B cell (primary cell): Measurements from ENCODE around the gene DRD2. TPM values are rescaled to one million over a fixed set of nuclear protein-coding genes. Genes with fewer than 3 reads are reported as not detected.

ENCODE experiments used
- ATAC-seq: fragments of 200-7000 bp; cut with Tn5 transposase; one replicate; pipeline ENCODE4 v1.10.0; 2021; ENCODE audit warnings: low read depth, mild to moderate bottlenecking, moderate number of reproducible peaks, moderate library complexity
- CTCF ChIA-PET: fragments of 350-600 bp; sonication (Branson Sonifier 250); formaldehyde crosslinking; loops from one replicate; lab custom pipeline; 2021; ENCODE audit warnings: antibody characterized with exemption, inconsistent platforms; lab: Charles Lee
- POLR2A ChIA-PET: fragments of 350-600 bp; sonication (Branson Sonifier 250); formaldehyde crosslinking; loops from one replicate; lab custom pipeline; 2021; ENCODE audit warnings: antibody characterized with exemption; lab: Charles Lee
- DNase-seq: peaks from one replicate; pipeline ENCODE4 v3.0.0; 2013
- H2AFZ ChIP-seq: 2 replicates; pipeline ENCODE4 v1.6.1; 2012; ENCODE audit warnings: mild to moderate bottlenecking, low read depth, low read length; ENCODE audit not compliant: insufficient read depth, poor library complexity, severe bottlenecking
- H3K27ac ChIP-seq, 2 donors: 1 replicate in 1 of 2; 2 replicates in 1 of 2; pipeline ENCODE4 v1.5.1; 2012 to 2013; ENCODE audit warnings: low read length in 2 of 2, mild to moderate bottlenecking in 2 of 2, moderate library complexity in 1 of 2
- H3K27me3 ChIP-seq, 4 experiments: fragments of 200-600 bp in 1 of 4; sonication (generic) in 1 of 4; replicated peaks in 1 of 4; 1 replicate in 2 of 4; 2 replicates in 2 of 4; pipeline versions ENCODE4 v1.6.1 to v1.7.0; 2013 to 2016; ENCODE audit warnings: low read length in 3 of 4, mild to moderate bottlenecking in 2 of 4, mixed read lengths in 1 of 4, moderate library complexity in 1 of 4; ENCODE audit not compliant: insufficient read depth in 4 of 4, control insufficient read depth in 3 of 4; ENCODE audit errors: control extremely low read depth in 1 of 4
- H3K36me3 ChIP-seq, 2 experiments: replicated peaks in 1 of 2; 1 replicate in 1 of 2; 2 replicates in 1 of 2; pipeline versions ENCODE4 v1.6.1 to v1.7.1; 2013; ENCODE audit warnings: low read length in 1 of 2; ENCODE audit not compliant: insufficient read depth in 2 of 2, control insufficient read depth in 1 of 2; ENCODE audit errors: control extremely low read depth in 1 of 2, extremely low read depth in 1 of 2
- H3K4me1 ChIP-seq, 2 donors: fragments of 200-600 bp in 1 of 2; sonication (generic) in 1 of 2; 1 replicate in 1 of 2; 2 replicates in 1 of 2; pipeline versions ENCODE4 v1.5.1 to v1.6.1; 2013 to 2017; ENCODE audit warnings: low read length in 2 of 2; ENCODE audit not compliant: control insufficient read depth in 2 of 2, insufficient read depth in 2 of 2
- H3K4me2 ChIP-seq: replicated peaks from 2 replicates; pipeline ENCODE3; 2012; ENCODE audit warnings: mild to moderate bottlenecking, low read depth, low read length; ENCODE audit not compliant: poor library complexity, severe bottlenecking
- H3K4me3 ChIP-seq, 5 experiments: fragments of 200-600 bp in 1 of 5; sonication (generic) in 1 of 5; 1 replicate in 3 of 5; 2 replicates in 2 of 5; pipeline versions ENCODE4 v1.5.1 to v1.7.0; 2011 to 2016; ENCODE audit warnings: low read length in 4 of 5, mild to moderate bottlenecking in 4 of 5, low read depth in 2 of 5, control low read depth in 1 of 5, moderate library complexity in 1 of 5; ENCODE audit not compliant: insufficient read depth in 1 of 5; ENCODE audit errors: control extremely low read depth in 1 of 5, extremely low read depth in 1 of 5
- H3K79me2 ChIP-seq: fragments of 200-600 bp; sonication (generic); one replicate; pipeline ENCODE4 v1.6.0; 2016; ENCODE audit warnings: low read length; ENCODE audit not compliant: control insufficient read depth, insufficient read depth
- H3K9ac ChIP-seq: fragments of 200-600 bp; sonication (generic); 2 replicates; pipeline ENCODE4 v1.6.1; 2017; ENCODE audit warnings: mild to moderate bottlenecking, low read length, moderate library complexity
- H3K9me3 ChIP-seq, 3 donors: one replicate each; pipeline versions ENCODE4 v1.6.1 to v1.7.1; 2013; ENCODE audit warnings: low read length in 2 of 3; ENCODE audit not compliant: control insufficient read depth in 2 of 3, insufficient read depth in 1 of 3; ENCODE audit errors: control extremely low read depth in 1 of 3
- H4K20me1 ChIP-seq: 2 replicates; pipeline ENCODE4 v1.6.0; 2012; ENCODE audit warnings: mild to moderate bottlenecking, low read length; ENCODE audit not compliant: insufficient read depth, control insufficient read depth, poor library complexity, severe bottlenecking
- H3K27ac Mint-ChIP-seq: one replicate; pipeline ENCODE4 v1.8.0; 2021; ENCODE audit warnings: mixed read lengths
- H3K27me3 Mint-ChIP-seq: one replicate; pipeline ENCODE4 v1.8.0; 2021; ENCODE audit warnings: mixed read lengths
- H3K4me1 Mint-ChIP-seq: one replicate; pipeline ENCODE4 v1.8.0; 2021; ENCODE audit warnings: mixed read lengths
- H3K4me3 Mint-ChIP-seq: one replicate; pipeline ENCODE4 v1.8.0; 2021; ENCODE audit warnings: mixed read lengths
- H3K9me3 Mint-ChIP-seq: one replicate; pipeline ENCODE4 v1.8.0; 2022; ENCODE audit warnings: mixed read lengths; ENCODE audit not compliant: insufficient read depth
- CTCF ChIP-seq: fragments of 200-600 bp; IDR thresholded peaks from one replicate; pipeline ENCODE4 v1.8.0; 2022; ENCODE audit warnings: antibody characterized with exemption, mild to moderate bottlenecking
- EZH2 ChIP-seq: IDR thresholded peaks from 2 replicates; pipeline ENCODE4 v1.6.1; 2012; ENCODE audit warnings: borderline replicate concordance, low read depth, mild to moderate bottlenecking, moderate library complexity, low read length; ENCODE audit not compliant: insufficient read depth, poor library complexity, severe bottlenecking
- WGBS: methylation state at CpG from one replicate; pipeline ENCODE4 v1.1.5; 2013; ENCODE audit warnings: missing lambda C conversion rate; ENCODE audit not compliant: insufficient coverage; 5-methylcytosine and 5-hydroxymethylcytosine counted together
- intact Hi-C: fragments of 100-400 bp; cut with micrococcal nuclease; formaldehyde crosslinking; loops from one replicate; pipeline ENCODE4 v1.10.0; 2022
- polyA plus RNA-seq: library from polyadenylated mRNA; depleted of rRNA; stranded (reverse); fragments of >200 nt; gene quantifications from 2 replicates; pipeline ENCODE4 v1.2.3, GENCODE V29; 2012
- total RNA-seq, 2 donors: library from RNA; stranded (reverse); fragments of 120-200 nt in 1 of 2; gene quantifications; 1 replicate in 1 of 2; 2 replicates in 1 of 2; pipeline versions ENCODE4 v1.2.3 to v1.2.4, GENCODE V29; 2013 to 2022

DRD2 gene
- total and polyA plus RNA-seq, 2 donors (not counting 1 experiment from before 2014, with no cell fraction given), result not detected

- no peak overlapping the region for H3K4me3 Mint-ChIP-seq
- CTCF ChIA-PET, result no interaction called here
- WGBS, result 94% methylated on average over 2 of the region's 3 CpGs
- H3K9me3 Mint-ChIP-seq, result no peaks in the 10 kb centered on the region
- no peak overlapping the region for H3K9ac ChIP-seq
- DNase-seq (no peak), ATAC-seq (no peak)
- TF ChIP-seq CTCF (no peak), EZH2 (no peak)
- no peaks in the 10 kb centered on the region for H3K79me2 ChIP-seq
- H3K27ac ChIP-seq, result no peak overlapping the region
- no peaks in the 10 kb centered on the region for H3K4me1 Mint-ChIP-seq
- POLR2A ChIA-PET, result no interaction called here
- intact Hi-C loops, result no loop called here
- H3K4me2 ChIP-seq, result no peak overlapping the region
- no peaks in the 10 kb centered on the region for H3K36me3 ChIP-seq
- no peaks in the 10 kb centered on the region for H3K4me1 ChIP-seq
- no peak overlapping the region for H2AFZ ChIP-seq
- H4K20me1 ChIP-seq, result no peaks in the 10 kb centered on the region
- H3K4me3 ChIP-seq, result no peak overlapping the region
- H3K27me3 Mint-ChIP-seq, result peaks cover 18% of the 10 kb centered on the region
- H3K27ac Mint-ChIP-seq, result no peak overlapping the region
- H3K9me3 ChIP-seq, result no peaks in the 10 kb centered on the region
- peaks cover 0 to under 1% (median 0%) of the 10 kb centered on the region in 4 experiments for H3K27me3 ChIP-seq
Observed at GRCh38 chr11:113461639-113462038, 13.6 kb downstream of the DRD2 start.

GRCh38 chr11:113460469-113460868 is 14.7 kb downstream of the DRD2 start:
- ChIA-PET POLR2A (no interaction called here), CTCF (no interaction called here)
- Mint-ChIP-seq H3K27ac (no peak overlapping the region), H3K4me1 (no peaks in the 10 kb centered on the region), H3K9me3 (no peaks in the 10 kb centered on the region), H3K27me3 (peaks cover 17% of the 10 kb centered on the region), H3K4me3 (no peak overlapping the region)
- Histone ChIP-seq H3K4me3 (no peak overlapping the region), H3K4me1 (no peaks in the 10 kb centered on the region), H3K9ac (no peak overlapping the region), H3K27me3 (no peaks in the 10 kb centered on the region), H4K20me1 (no peaks in the 10 kb centered on the region), H2AFZ (no peak overlapping the region), H3K79me2 (no peaks in the 10 kb centered on the region), H3K9me3 (no peaks in the 10 kb centered on the region), H3K27ac (no peak overlapping the region), H3K4me2 (no peak overlapping the region), H3K36me3 (no peaks in the 10 kb centered on the region)
- no peak for DNase-seq
- TF ChIP-seq EZH2, result no peak
- no peak for ATAC-seq
- intact Hi-C loops, result no loop called here
- 69% methylated on average over 3 of the region's 3 CpGs for WGBS
